ENCODE measurements around the gene C4B.

- TF ChIP-seq POLR2A (IDR thresholded peaks at IDR 0.05; ENCODE audit: low read depth, low read length), result peak; percentile 43; the same call in 1 of the 2 replicates
- no peak; the same call in 1 of the 2 replicates for TF ChIP-seq POLR2AphosphoS5 (IDR thresholded peaks at IDR 0.05; ENCODE audit: low read depth, low read length)
- TF ChIP-seq TAF1 (IDR thresholded peaks at IDR 0.05; ENCODE audit: low read depth, low read length), result peak; percentile 36
Measured at GRCh38 chr6:31971279-31971992, 43.2 kb upstream of the C4B start.
